Measurements from ENCODE around the gene GFOD1.
"Not testable (repeated sequence)": the region's sequence is repeated elsewhere in the genome, so short reads cannot be mapped to it uniquely, and the experiment has no call there.

Gene GFOD1

DNA sequence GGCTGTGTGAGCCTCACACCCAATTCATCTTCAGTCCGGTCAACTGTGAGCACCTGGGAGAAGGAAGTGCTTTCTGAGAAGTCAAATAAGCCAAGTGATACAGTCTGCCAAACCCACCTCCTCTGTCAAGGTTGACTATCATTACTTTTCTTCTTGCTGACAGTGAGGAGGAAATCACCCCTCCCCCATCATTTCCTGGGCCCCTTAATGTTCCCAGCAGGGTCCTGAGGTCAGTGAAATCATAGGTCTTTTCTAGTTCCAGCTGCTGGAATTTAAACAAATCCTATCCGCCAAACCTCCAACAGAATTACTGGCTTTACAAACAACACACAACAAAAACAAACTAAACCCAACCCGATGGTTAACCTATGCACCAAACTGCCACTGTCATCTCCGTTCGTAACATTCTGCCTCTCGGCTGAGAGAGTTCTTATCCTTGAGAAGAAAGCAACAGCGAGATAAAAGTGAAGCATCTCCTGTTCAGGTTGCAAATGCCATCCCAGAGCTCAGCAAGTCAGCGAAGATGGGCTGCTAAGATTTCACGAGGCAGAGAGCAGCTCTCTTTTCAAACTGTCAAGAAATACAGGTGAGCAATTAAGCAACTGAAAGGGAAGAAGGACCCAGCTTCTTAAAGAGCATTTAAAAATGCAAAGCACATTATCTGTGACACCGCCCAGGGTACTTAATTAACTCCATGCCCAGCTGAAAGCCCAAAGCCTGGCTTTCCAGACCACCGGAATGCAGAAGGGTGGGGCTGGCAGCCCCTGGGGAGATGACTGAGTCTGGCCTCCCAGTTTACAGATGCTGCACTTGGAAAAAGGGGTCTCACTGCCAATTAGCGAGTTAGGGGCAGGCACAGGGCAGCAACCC lies 24.7 kb downstream of the GFOD1 start:
- DNase-seq = no peak

GRCh38 chr6:13461805-13462204 lies 25.6 kb downstream of the GFOD1 start:
- peak; percentile 50 for DNase-seq

- DNase-seq = no peak
Observed at GRCh38 chr6:13461307-13461706, 26.1 kb downstream of the GFOD1 start.

DNA sequence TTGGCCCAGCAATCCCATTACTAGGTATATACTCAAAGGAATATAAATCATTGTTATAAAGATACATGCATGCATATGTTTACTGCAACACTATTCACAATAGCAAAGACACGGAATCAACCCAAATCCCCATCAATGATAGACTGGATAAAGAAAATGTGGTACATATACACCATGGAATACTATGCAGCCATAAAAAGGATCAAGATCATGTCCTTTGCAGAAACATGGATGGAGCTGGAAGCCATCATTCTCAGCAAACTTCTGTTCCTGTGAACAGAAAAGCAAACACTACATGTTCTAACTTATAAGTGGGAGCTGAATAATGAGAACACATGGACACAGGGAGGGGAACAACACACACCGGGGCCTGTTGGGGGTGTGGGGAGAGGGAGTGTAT lies 27.1 kb downstream of the GFOD1 start:
- DNase-seq = not testable (repeated sequence)

DNA sequence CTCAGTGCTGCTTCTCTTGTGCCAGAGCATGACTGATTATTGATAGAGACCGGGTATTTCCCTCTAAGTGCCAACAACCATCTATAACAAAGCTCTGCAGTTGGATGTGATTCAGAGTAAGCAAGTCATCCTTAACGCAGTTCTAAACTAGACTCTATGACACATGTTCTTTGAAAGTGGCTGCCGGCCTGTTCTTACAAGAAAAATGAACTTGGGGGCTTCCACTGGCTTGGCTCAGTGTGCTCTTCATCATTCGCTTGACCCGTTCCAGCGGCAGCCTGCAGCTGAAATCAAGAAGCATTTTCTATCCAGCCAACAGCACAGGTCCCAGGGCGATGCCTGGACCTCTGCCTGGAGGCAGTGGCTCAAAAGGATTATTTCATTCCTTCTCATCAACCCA lies 29.8 kb downstream of the GFOD1 start:
- DNase-seq = no peak

DNA sequence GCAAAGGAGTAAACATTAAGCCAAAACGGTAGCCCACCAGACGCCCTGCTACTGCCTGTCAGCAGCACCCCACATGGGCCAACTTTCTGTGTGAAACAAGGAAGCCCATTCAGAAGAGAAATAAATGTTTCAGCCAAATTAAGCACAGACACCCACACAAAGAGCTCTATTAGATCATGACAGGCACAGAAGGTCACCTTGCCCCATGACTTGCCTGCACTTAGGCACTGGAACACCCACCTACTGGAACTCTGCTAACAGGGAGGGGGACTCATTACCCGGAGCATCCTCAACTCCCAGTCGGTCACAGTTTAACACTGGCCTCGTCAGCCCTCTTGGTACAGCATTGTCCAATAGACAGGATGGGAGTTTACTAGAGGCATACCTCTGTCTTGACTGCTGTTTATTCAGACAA lies 31.8 kb downstream of the GFOD1 start:
- no peak for DNase-seq

- peak; percentile 16 for DNase-seq
Observed at GRCh38 chr6:13454286-13455221, 32.8 kb downstream of the GFOD1 start.

DNA sequence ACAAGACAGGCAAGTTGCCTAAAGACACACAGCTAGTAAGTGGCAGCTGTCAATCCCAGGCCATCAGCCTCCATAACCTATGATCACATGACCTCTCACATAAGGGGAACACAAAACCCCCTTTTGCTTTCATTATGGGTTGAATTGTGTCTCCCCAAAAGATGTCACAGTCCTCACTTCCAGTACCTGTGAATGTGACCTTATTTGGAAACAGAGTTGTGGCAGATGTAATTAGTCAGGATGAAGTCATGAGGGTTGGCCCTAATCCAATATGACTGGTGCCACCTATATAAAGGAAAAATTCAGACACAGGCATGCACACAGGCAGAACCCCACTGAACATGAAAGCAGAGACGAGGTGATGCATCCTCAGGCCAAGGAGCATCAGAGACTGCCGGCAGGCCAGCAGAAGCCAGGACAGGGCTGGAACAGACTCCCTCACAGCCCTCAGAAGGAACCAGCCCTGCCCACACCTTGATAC lies 33.6 kb downstream of the GFOD1 start:
- peak; percentile 70 for DNase-seq

DNA sequence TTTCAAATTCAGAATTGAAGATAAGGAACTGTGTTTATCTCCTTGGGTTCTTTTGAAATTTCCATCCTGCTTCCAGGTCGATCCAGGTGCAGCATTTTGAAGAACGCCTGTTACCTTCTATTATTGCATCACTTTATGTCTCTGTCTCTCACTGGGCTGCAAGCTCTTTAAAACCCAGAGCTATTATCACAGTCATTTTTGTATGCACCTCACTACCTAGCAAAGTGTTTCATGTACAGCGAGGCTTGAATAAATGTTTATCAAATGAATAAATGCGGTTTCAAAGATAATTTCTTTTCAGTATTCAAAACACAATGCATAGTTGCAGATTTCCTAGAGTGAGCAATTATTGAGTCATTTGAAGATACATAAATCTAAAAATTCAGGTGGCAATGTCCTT lies 34.2 kb downstream of the GFOD1 start:
- no peak for DNase-seq

DNA sequence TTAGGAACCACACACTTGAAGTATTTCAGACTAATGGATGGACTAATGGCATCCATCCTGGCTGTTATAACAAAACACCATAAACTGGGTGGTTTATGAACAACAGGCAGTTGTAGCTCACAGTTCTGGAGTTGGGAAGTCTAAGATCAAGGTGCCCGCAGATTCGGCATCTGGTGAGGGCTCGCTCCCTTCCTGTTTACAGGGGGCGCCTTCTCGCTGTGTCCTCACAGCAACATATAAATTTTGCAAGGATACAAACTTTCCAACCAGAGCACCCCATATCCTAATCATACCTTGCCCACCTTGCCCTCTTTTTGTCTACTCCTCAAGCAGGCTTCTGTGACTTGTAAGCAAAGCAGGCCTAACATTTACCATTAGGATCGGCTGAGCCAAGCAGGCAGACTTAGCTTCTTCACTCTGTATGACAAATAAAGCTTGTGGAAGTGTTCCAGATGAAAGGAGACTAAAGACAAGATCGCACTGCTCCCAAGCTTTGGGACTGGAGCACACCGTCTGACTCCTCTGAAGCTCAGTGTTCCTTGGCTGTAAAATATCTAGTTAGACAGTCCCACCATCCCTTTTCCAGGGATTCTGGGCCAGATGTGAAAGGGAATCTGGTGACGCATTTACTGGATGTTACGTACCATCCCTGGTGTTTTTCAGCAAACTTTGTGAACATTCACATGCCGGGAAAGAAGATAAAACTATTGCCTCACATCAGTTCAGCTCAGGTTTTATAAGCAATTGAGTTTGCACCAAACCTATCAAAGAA lies 34.9 kb downstream of the GFOD1 start:
- no peak for DNase-seq

- DNase-seq = no peak
Observed at GRCh38 chr6:13451181-13451895, 36.1 kb downstream of the GFOD1 start.

DNA sequence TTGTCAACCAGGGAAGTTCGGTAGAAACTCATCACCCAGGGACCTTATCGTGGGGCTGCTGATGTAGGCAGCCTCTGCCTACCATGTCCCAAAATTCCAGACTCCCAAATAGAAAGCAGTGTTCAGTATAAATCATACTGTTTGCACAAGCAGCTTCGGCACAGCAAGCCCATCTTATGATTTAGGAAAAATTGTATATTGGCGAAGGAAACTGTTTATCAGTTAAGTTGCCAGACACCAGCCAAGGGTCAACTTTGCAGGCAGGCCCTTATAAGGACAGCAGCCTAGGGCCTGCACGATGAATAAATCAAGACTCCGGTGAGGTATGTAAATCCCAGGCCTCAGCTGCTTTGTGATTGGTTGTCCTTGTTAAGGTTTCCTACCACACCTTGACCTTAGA lies 36.8 kb downstream of the GFOD1 start:
- no peak for DNase-seq

DNA sequence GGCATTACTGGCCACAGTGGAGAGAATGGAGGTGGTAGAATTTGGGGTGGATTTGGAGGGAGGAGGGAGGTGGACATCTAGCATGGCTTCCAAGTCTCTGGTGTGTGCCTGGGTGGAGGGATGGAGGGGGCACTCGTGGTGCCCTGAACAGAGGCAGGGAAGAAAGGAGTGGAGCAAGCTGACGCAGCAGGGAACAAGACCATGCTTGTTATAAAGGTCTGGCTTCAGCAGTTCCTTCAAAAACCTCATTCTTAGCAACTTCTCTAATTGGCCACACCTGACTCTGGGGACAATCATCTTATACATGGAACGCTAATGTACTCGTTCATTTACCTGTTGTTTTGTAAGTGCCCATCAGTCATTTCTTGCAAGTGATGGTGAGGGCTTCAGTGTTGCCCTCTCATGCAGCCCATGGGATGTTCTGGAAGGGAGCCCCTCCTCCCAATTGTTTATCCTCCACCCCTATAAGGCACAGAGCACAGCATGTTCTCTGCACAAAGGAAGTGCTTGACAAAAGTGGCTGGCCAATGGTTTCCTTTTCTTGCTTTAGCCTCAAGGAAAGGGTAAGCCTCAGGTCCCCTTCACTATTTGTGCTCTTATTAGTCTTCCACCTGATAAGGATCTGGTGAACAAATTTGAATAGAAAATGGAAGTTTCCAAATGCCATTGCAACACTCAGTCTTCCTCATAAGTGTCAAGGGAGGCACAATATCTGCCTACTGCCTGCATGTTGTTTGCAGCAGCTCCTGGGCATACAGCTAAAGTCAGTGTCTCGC lies 39.3 kb downstream of the GFOD1 start:
- DNase-seq = no peak

DNA sequence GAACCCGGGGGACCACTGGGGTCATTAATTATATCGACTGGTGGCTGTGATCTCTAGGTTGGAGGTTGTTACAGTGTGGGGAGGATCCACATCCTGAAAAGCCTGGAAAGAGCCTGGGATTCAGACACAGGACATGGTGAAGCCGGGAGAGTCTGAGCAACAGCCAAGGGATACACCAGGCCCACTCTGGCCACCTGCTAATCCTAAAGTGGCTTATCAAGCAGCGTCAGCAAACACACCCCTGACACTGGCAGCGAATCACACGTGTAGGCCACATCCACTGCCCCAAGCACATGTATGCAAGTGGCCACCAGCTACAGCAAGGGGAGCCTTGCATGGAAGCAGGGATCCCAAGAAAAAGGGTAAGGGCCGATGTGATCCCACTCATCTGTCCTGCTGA lies 41.0 kb downstream of the GFOD1 start:
- no peak for DNase-seq

- DNase-seq = no peak
Observed at GRCh38 chr6:13445744-13446115, 41.7 kb downstream of the GFOD1 start.

DNA sequence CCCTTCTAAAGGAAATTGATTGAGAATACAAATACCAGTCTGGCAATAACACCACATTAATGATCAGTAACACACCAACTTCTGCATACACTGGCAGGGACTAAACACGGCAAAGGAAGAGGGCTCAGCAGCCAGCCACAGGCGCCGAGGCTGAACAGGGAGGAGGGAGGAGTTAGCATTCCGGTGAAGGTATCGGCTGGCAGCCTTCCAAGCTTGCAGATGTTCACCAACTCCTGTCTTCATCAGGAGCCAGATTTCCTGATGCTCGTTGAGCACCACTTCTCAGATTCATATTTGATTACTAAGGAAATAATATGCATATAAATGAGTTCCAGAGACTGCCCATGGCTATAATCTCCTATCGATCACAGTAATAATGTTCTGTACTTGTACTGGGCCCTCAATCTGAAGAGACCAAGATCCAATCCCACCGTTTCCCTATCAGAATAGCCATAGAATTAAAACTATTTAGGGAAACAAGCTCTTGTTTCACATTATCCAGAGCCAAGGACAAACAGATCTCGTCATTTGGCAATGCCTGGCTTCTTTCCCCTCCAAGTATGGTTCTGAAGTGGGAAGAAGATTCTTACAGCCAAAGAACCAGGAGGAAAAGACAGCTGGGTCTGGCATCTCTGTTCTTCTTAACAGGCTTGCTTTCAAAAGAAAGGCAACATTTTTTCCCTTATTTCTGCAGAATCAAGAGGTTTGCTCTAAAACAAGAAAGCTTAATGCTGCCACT lies 42.2 kb downstream of the GFOD1 start:
- peak; percentile 46 for DNase-seq

- DNase-seq = no peak
Observed at GRCh38 chr6:13444604-13445003, 42.8 kb downstream of the GFOD1 start.

DNA sequence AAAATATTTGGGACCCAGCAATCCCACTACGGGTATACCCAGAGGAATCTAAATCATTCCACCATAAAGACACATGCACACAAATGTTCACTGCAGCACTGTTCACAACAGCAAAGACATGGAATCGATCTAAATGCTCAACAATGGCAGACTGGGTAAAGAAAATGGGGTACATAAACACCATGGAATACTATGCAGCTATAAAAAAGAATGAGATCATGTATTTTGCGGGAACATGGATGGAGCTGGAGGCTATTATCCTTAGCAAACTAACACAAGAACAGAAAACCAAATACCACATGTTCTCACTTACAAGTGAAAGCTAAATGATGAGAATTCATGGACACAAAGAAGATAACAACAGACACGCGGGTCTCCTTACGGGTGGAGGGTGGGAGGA lies 43.4 kb downstream of the GFOD1 start:
- not testable (repeated sequence) for DNase-seq

DNA sequence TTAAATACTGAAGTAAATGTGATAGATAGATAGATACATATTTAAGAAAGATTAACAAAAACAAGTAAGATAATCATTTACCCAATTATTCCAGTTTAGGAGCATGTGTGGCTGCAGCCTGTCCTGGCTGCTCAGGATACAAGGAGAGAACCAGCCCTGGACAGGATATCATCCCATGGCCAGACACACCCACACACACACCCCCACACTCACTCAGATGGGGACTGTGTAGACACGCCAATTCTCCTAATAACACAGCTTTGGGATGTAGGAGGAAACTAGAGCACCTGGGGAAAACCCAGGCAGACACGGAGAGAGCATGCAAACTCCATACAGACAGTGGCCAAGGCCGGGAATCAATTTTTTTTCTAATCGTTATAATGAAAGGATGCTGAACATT lies 45.6 kb downstream of the GFOD1 start:
- no peak for DNase-seq

GRCh38 chr6:13439644-13440043 lies 47.8 kb downstream of the GFOD1 start:
- no peak for DNase-seq

- no peak for DNase-seq
Observed at GRCh38 chr6:13438126-13438525, 49.3 kb downstream of the GFOD1 start.

Measured in EL (cell line).